GM23248 (cell line): ENCODE data around the gene ARHGAP45. TPM values are rescaled to one million over a fixed set of nuclear protein-coding genes. Genes with fewer than 3 reads are reported as not detected.

Experiments used
- DNase-seq: peaks from one replicate; pipeline ENCODE4 v3.0.0-alpha.2; 2015
- H2AFZ ChIP-seq: fragments of 200-600 bp; sonication (generic); 2 replicates; pipeline ENCODE4 v1.6.1; 2016; ENCODE audit warnings: antibody characterized with exemption
- H3F3A ChIP-seq: fragments of 200-600 bp; sonication (generic); 2 replicates; pipeline ENCODE4 v1.6.1; 2016; ENCODE audit warnings: mild to moderate bottlenecking, antibody characterized with exemption, mixed run types; ENCODE audit not compliant: insufficient read depth
- H3K27ac ChIP-seq: fragments of 200-600 bp; sonication (generic); 2 replicates; pipeline ENCODE4 v1.5.1; 2016; ENCODE audit warnings: mild to moderate bottlenecking
- H3K27me3 ChIP-seq: fragments of 200-600 bp; sonication (generic); replicated peaks from 2 replicates; pipeline ENCODE4 v1.6.1; 2016; ENCODE audit warnings: mild to moderate bottlenecking; ENCODE audit not compliant: insufficient read depth
- H3K36me3 ChIP-seq: fragments of 200-600 bp; sonication (generic); 2 replicates; pipeline ENCODE4 v1.6.1; 2016; ENCODE audit warnings: low read depth, mild to moderate bottlenecking
- H3K4me1 ChIP-seq: fragments of 200-600 bp; sonication (generic); 2 replicates; pipeline ENCODE4 v1.6.1; 2016; ENCODE audit warnings: mild to moderate bottlenecking; ENCODE audit not compliant: insufficient read depth
- H3K4me2 ChIP-seq: fragments of 200-600 bp; sonication (generic); one replicate; pipeline ENCODE4 v1.6.1; 2016; ENCODE audit warnings: mild to moderate bottlenecking; ENCODE audit not compliant: unreplicated experiment
- H3K4me3 ChIP-seq: fragments of 200-600 bp; sonication (generic); 2 replicates; pipeline ENCODE4 v1.5.1; 2016; ENCODE audit warnings: mild to moderate bottlenecking
- H3K79me2 ChIP-seq: fragments of 200-600 bp; sonication (generic); 2 replicates; pipeline ENCODE4 v1.6.1; 2016; ENCODE audit warnings: mild to moderate bottlenecking; ENCODE audit not compliant: insufficient read depth
- H3K9ac ChIP-seq: fragments of 200-600 bp; sonication (generic); 2 replicates; pipeline ENCODE4 v1.6.1; 2016; ENCODE audit warnings: mild to moderate bottlenecking
- H3K9me2 ChIP-seq: fragments of 200-600 bp; sonication (generic); 2 replicates; pipeline ENCODE4 v1.6.1; 2016; ENCODE audit warnings: mixed run types, mild to moderate bottlenecking, moderate library complexity; ENCODE audit not compliant: insufficient read depth
- H3K9me3 ChIP-seq: fragments of 200-600 bp; sonication (generic); one replicate; pipeline ENCODE4 v1.6.1; 2017; ENCODE audit warnings: low read depth
- H4K20me1 ChIP-seq: fragments of 200-600 bp; sonication (generic); 2 replicates; pipeline ENCODE4 v1.6.0; 2016; ENCODE audit not compliant: insufficient read depth
- EZH2 ChIP-seq: fragments of 200-600 bp; sonication (generic); IDR thresholded peaks from 2 replicates; pipeline ENCODE4 v1.6.1; 2018; ENCODE audit warnings: antibody characterized with exemption, mild to moderate bottlenecking; ENCODE audit not compliant: insufficient read depth, poor library complexity, severe bottlenecking
- EZH2phosphoT487 ChIP-seq: fragments of 200-600 bp; sonication (generic); IDR thresholded peaks from 2 replicates; pipeline ENCODE4 v1.6.1; 2018; ENCODE audit warnings: antibody characterized with exemption, moderate library complexity, mild to moderate bottlenecking, low read depth; ENCODE audit not compliant: insufficient read depth
- WGBS, 2 experiments: methylation state at CpG; one replicate each; pipeline ENCODE4 v1.1.6; 2015 to 2017; ENCODE audit warnings: low lambda C conversion rate in 2 of 2, low coverage in 1 of 2; ENCODE audit errors: missing lambda C conversion rate in 2 of 2; 5-methylcytosine and 5-hydroxymethylcytosine counted together
- in situ Hi-C: fragments of 300-500 bp; cut with MboI; formaldehyde crosslinking; loops from 2 replicates; pipeline ENCODE4 v1.15.0; 2020
- polyA plus RNA-seq: library from polyadenylated mRNA; unstranded; fragments of >200 nt; fragmentation: Nextera tagmentation; extraction: Ambion mirVana; gene quantifications from 2 replicates; pipeline ENCODE4 v1.2.1, GENCODE V29; 2016
- total RNA-seq: library from RNA; depleted of rRNA; stranded (reverse); fragments of >200 nt; shearing (Covaris generic); gene quantifications from 2 replicates; pipeline ENCODE4 v1.2.3, GENCODE V29; 2014

ARHGAP45 gene
- total and polyA plus RNA-seq, 2 experiments from 2014 or later: 3.5 to 6.3 TPM

GRCh38 chr19:1025960-1026782 is 40.8 kb upstream of the ARHGAP45 start, which contains the start of gene CNN2:
TSS of gene CNN2 (plus strand) at chr19:1026608. CDS start at chr19:1026662, 54 bp downstream.
- Histone ChIP-seq H3K4me1 (peaks cover 8% of the 10 kb centered on the region; the same call in 1 of the 2 replicates), H3K27me3 (no peaks in the 10 kb centered on the region), H3K36me3 (no peaks in the 10 kb centered on the region), H3K9me3 (no peaks in the 10 kb centered on the region), H3K79me2 (peaks cover 51% of the 10 kb centered on the region), H3F3A (peaks cover 17% of the 10 kb centered on the region), H2AFZ (peak within 1 kb of the TSS; percentile 77), H3K4me2 (peak within 1 kb of the TSS; percentile 75), H3K9me2 (no peaks in the 10 kb centered on the region), H4K20me1 (no peaks in the 10 kb centered on the region; the same call in 1 of the 2 replicates), H3K4me3 (peak within 1 kb of the TSS; percentile 90), H3K27ac (peak within 1 kb of the TSS; percentile 69), H3K9ac (peak within 1 kb of the TSS; percentile 96)
- 9 to 12% methylated on average over 33 to 45 of the region's 63 CpGs for WGBS, 2 experiments
- DNase-seq: peak; percentile 91
- in situ Hi-C loops: no loop called here
- TF ChIP-seq EZH2 (no peak), EZH2phosphoT487 (no peak)

- peak overlapping the region; percentile 69 for H3K27ac ChIP-seq
Measured at GRCh38 chr19:1026783-1027649, 40.0 kb upstream of the ARHGAP45 start.

GRCh38 chr19:1027650-1028061 is 39.3 kb upstream of the ARHGAP45 start:
- WGBS, 2 experiments: 1% methylated on average over 10 to 16 of the region's 16 CpGs
- peaks cover 6% of the 10 kb centered on the region for H3F3A ChIP-seq
- H3K4me2 ChIP-seq: peak overlapping the region; percentile 75
- no peak for TF ChIP-seq EZH2phosphoT487
- TF ChIP-seq EZH2: no peak
- H4K20me1 ChIP-seq: no peaks in the 10 kb centered on the region; the same call in 1 of the 2 replicates
- H3K27ac ChIP-seq: peak overlapping the region; percentile 69
- in situ Hi-C loops: no loop called here
- H3K4me3 ChIP-seq: peak overlapping the region; percentile 90
- H3K9me3 ChIP-seq: no peaks in the 10 kb centered on the region
- peak; percentile 46 for DNase-seq
- H3K9ac ChIP-seq: peak overlapping the region; percentile 96
- H3K27me3 ChIP-seq: no peaks in the 10 kb centered on the region
- H3K36me3 ChIP-seq: peaks cover 11% of the 10 kb centered on the region; the same call in 1 of the 2 replicates
- H2AFZ ChIP-seq: no peak overlapping the region
- no peaks in the 10 kb centered on the region for H3K9me2 ChIP-seq
- H3K4me1 ChIP-seq: peaks cover 8% of the 10 kb centered on the region; the same call in 1 of the 2 replicates
- H3K79me2 ChIP-seq: peaks cover 65% of the 10 kb centered on the region

More at GRCh38 chr19:1026783-1027649, 40.0 kb upstream of the ARHGAP45 start:
- peak; percentile 64 for DNase-seq
- H3K4me3 ChIP-seq: peak overlapping the region; percentile 90
- peak overlapping the region; percentile 96 for H3K9ac ChIP-seq
- peaks cover 8% of the 10 kb centered on the region; the same call in 1 of the 2 replicates for H3K4me1 ChIP-seq
- in situ Hi-C loops: no loop called here
- peaks cover 58% of the 10 kb centered on the region for H3K79me2 ChIP-seq
- no peaks in the 10 kb centered on the region; the same call in 1 of the 2 replicates for H4K20me1 ChIP-seq
- H3F3A ChIP-seq: peaks cover 12% of the 10 kb centered on the region
- TF ChIP-seq EZH2phosphoT487 (no peak), EZH2 (no peak)
- 0 to 1% methylated on average over 24 to 36 of the region's 36 CpGs for WGBS, 2 experiments
- H3K27me3 ChIP-seq: no peaks in the 10 kb centered on the region
- H3K9me3 ChIP-seq: no peaks in the 10 kb centered on the region
- no peak overlapping the region for H2AFZ ChIP-seq
- peaks cover 5% of the 10 kb centered on the region; the same call in 1 of the 2 replicates for H3K36me3 ChIP-seq
- H3K4me2 ChIP-seq: peak overlapping the region; percentile 75
- H3K9me2 ChIP-seq: no peaks in the 10 kb centered on the region
